Thyroid gland (tissue), 4 donors: ENCODE results near the gene MUCL1. TPM values are rescaled to one million over a fixed set of nuclear protein-coding genes. Genes with fewer than 3 reads are reported as not detected.
"Not testable (repeated sequence)": the region's sequence is repeated elsewhere in the genome, so short reads cannot be mapped to it uniquely, and the experiment has no call there.

Experiments
- DNase-seq, 2 donors: peaks; one replicate each; pipeline ENCODE4 v3.0.0-alpha.2; 2019
- H3K27ac ChIP-seq, 3 donors: fragments of 200-600 bp; sonication (generic); 1 replicate in 2 of 3; 2 replicates in 1 of 3; pipeline ENCODE4 v1.5.1; 2016 to 2019; ENCODE audit warnings: mild to moderate bottlenecking in 1 of 3, moderate library complexity in 1 of 3
- H3K27me3 ChIP-seq: fragments of 200-600 bp; sonication (generic); one replicate; pipeline ENCODE4 v1.5.1; 2019
- H3K36me3 ChIP-seq, 2 donors: fragments of 200-600 bp; sonication (generic); one replicate each; pipeline ENCODE4 v1.5.1; 2016 to 2019
- H3K4me1 ChIP-seq, 2 donors: fragments of 200-600 bp; sonication (generic); one replicate each; pipeline ENCODE4 v1.5.1; 2017 to 2019
- H3K4me3 ChIP-seq, 3 donors: fragments of 200-600 bp; sonication (generic); replicated peaks in 1 of 3; 1 replicate in 2 of 3; 2 replicates in 1 of 3; pipeline ENCODE4 v1.5.1; 2016; ENCODE audit warnings: mild to moderate bottlenecking in 1 of 3
- H3K9me3 ChIP-seq: fragments of 200-600 bp; sonication (generic); one replicate; pipeline ENCODE4 v1.5.1; 2017
- CTCF ChIP-seq, 6 experiments: fragments of 200-600 bp in 3 of 6; fragments of 450-650 bp in 3 of 6; sonication (generic) in 3 of 6; IDR thresholded peaks; one replicate each; pipeline ENCODE4 v1.5.1; 2016 to 2019; ENCODE audit warnings: antibody characterized with exemption in 6 of 6, mild to moderate bottlenecking in 2 of 6, inconsistent platforms in 1 of 6, moderate library complexity in 1 of 6
- POLR2A ChIP-seq, 2 donors: fragments of 450-650 bp; IDR thresholded peaks; one replicate each; pipeline ENCODE4 v1.6.1; 2017; ENCODE audit warnings: antibody characterized with exemption in 2 of 2, mild to moderate bottlenecking in 2 of 2, moderate library complexity in 1 of 2
- WGBS, 2 donors: methylation state at CpG; one replicate each; pipeline ENCODE4 v1.1.5; 2017; 5-methylcytosine and 5-hydroxymethylcytosine counted together
- intact Hi-C: fragments of 100-400 bp; cut with DNase I; formaldehyde crosslinking; loops from one replicate; pipeline ENCODE4 v1.15.1; 2023
- total RNA-seq, 4 donors: library from RNA; depleted of rRNA; stranded (reverse); fragments of >200 nt; gene quantifications; one replicate each; pipeline ENCODE4 v1.2.3, GENCODE V29; 2016

Gene MUCL1
- total RNA-seq, 4 donors from 2014 or later: not detected

GRCh38 chr12:54870048-54870447 is 15.7 kb downstream of the MUCL1 start:
- no peak overlapping the region for H3K4me3 ChIP-seq
- DNase-seq: no peak
- no peaks in the 10 kb centered on the region for H3K9me3 ChIP-seq
- H3K27ac ChIP-seq: no peak overlapping the region
- 88 to 91% methylated on average over 1 of the region's 1 CpG for WGBS, 2 donors
- intact Hi-C loops: no loop called here
- H3K4me1 ChIP-seq: no peaks in the 10 kb centered on the region
- H3K36me3 ChIP-seq: no peaks in the 10 kb centered on the region
- H3K27me3 ChIP-seq: no peaks in the 10 kb centered on the region
- no peak for TF ChIP-seq POLR2A (IDR thresholded peaks at IDR 0.05)
- no peak for TF ChIP-seq CTCF (IDR thresholded peaks at IDR 0.05)

- H3K9me3 ChIP-seq: no peaks in the 10 kb centered on the region
- H3K27ac ChIP-seq: no peak overlapping the region
- no peak for DNase-seq
- H3K4me1 ChIP-seq: no peaks in the 10 kb centered on the region
- H3K4me3 ChIP-seq: no peak overlapping the region
- TF ChIP-seq CTCF (IDR thresholded peaks at IDR 0.05) (no peak), POLR2A (IDR thresholded peaks at IDR 0.05) (no peak)
- H3K36me3 ChIP-seq: no peaks in the 10 kb centered on the region
- WGBS, 2 donors: 89 to 91% methylated on average over 5 of the region's 5 CpGs
- no peaks in the 10 kb centered on the region for H3K27me3 ChIP-seq
- intact Hi-C loops: no loop called here
Measured at GRCh38 chr12:54870617-54871016, 16.3 kb downstream of the MUCL1 start.

GRCh38 chr12:54879150-54879549 is 24.8 kb downstream of the MUCL1 start:
- H3K4me3 ChIP-seq: no peak overlapping the region
- H3K9me3 ChIP-seq: no peaks in the 10 kb centered on the region
- no peak for DNase-seq
- 49 to 56% methylated on average over 3 of the region's 3 CpGs for WGBS, 2 donors
- no peaks in the 10 kb centered on the region for H3K36me3 ChIP-seq
- no peaks in the 10 kb centered on the region for H3K27me3 ChIP-seq
- H3K4me1 ChIP-seq: no peaks in the 10 kb centered on the region
- intact Hi-C loops: no loop called here
- TF ChIP-seq POLR2A (IDR thresholded peaks at IDR 0.05): no peak
- no peak overlapping the region for H3K27ac ChIP-seq

GRCh38 chr12:54879579-54879978 is 25.3 kb downstream of the MUCL1 start:
- no peak overlapping the region for H3K27ac ChIP-seq
- no peak for DNase-seq
- no peaks in the 10 kb centered on the region for H3K9me3 ChIP-seq
- no peaks in the 10 kb centered on the region for H3K27me3 ChIP-seq
- H3K4me1 ChIP-seq: no peaks in the 10 kb centered on the region
- H3K4me3 ChIP-seq: no peak overlapping the region
- no peak for TF ChIP-seq POLR2A (IDR thresholded peaks at IDR 0.05)
- no peak for TF ChIP-seq CTCF (IDR thresholded peaks at IDR 0.05)
- no peaks in the 10 kb centered on the region for H3K36me3 ChIP-seq
- intact Hi-C loops: no loop called here

GRCh38 chr12:54882079-54882478 is 27.8 kb downstream of the MUCL1 start:
- H3K36me3 ChIP-seq: no peaks in the 10 kb centered on the region
- H3K9me3 ChIP-seq: no peaks in the 10 kb centered on the region
- intact Hi-C loops: no loop called here
- no peak overlapping the region for H3K27ac ChIP-seq
- no peak for DNase-seq
- no peaks in the 10 kb centered on the region for H3K27me3 ChIP-seq
- H3K4me3 ChIP-seq: no peak overlapping the region
- no peaks in the 10 kb centered on the region for H3K4me1 ChIP-seq
- 73 to 79% methylated on average over 2 of the region's 2 CpGs for WGBS, 2 donors
- TF ChIP-seq CTCF (IDR thresholded peaks at IDR 0.05) (no peak), POLR2A (IDR thresholded peaks at IDR 0.05) (no peak)

- H3K36me3 ChIP-seq, H3K4me1 ChIP-seq, DNase-seq, H3K4me3 ChIP-seq, H3K27ac ChIP-seq, H3K9me3 ChIP-seq, H3K27me3 ChIP-seq, intact Hi-C loops: not testable (repeated sequence)
- WGBS, 2 donors: 77 to 83% methylated on average over 1 of the region's 1 CpG
Measured at GRCh38 chr12:54882597-54882996, 28.3 kb downstream of the MUCL1 start.

GRCh38 chr12:54888428-54888827 is 34.1 kb downstream of the MUCL1 start:
- WGBS, 2 donors: 85 to 94% methylated on average over 11 of the region's 11 CpGs
- H3K27ac ChIP-seq, H3K27me3 ChIP-seq, H3K4me3 ChIP-seq, H3K36me3 ChIP-seq, H3K4me1 ChIP-seq, DNase-seq, H3K9me3 ChIP-seq: not testable (repeated sequence)
- intact Hi-C loops: loop anchor here (2.0 kb wide), 1 partner anchor 48 kb away; no protein-coding TSS in a partner anchor
